ENCODE results near the gene PRDM16. TPM values are rescaled to one million over a fixed set of nuclear protein-coding genes. Genes with fewer than 3 reads are reported as not detected.

The PRDM16 gene
- total RNA-seq, 1 experiment from 2014 or later, result 1.6 TPM

- Mint-ChIP-seq H3K36me3 (no peaks in the 10 kb centered on the region), H3K27me3 (ENCODE audit: low read depth) (no peaks in the 10 kb centered on the region), H3K27ac (no peak overlapping the region), H3K4me3 (no peak overlapping the region), H3K9me3 (no peaks in the 10 kb centered on the region), H3K4me1 (no peaks in the 10 kb centered on the region)
- TF ChIP-seq USF1 (CRISPR knock-in tag; IDR thresholded peaks at IDR 0.05), result no peak
- no peak for TF ChIP-seq ZNF232 (CRISPR knock-in tag; IDR thresholded peaks at IDR 0.05)
- no peak for TF ChIP-seq ATF2 (CRISPR knock-in tag; IDR thresholded peaks at IDR 0.05; ENCODE audit: borderline replicate concordance, low read depth)
- TF ChIP-seq JUN (CRISPR knock-in tag; IDR thresholded peaks at IDR 0.05), result no peak
- no peak for TF ChIP-seq ZNF121 (CRISPR knock-in tag; IDR thresholded peaks at IDR 0.05)
- no peak for TF ChIP-seq ATF6 (CRISPR knock-in tag; IDR thresholded peaks at IDR 0.05)
- no peak for TF ChIP-seq ZNF671 (CRISPR knock-in tag; IDR thresholded peaks at IDR 0.05)
- no peak for TF ChIP-seq ZNF425 (CRISPR knock-in tag; conservative IDR thresholded peaks at IDR 0.05)
- TF ChIP-seq USF2 (CRISPR knock-in tag; IDR thresholded peaks at IDR 0.05), result no peak
- TF ChIP-seq PREB (CRISPR knock-in tag; IDR thresholded peaks at IDR 0.05; ENCODE audit: borderline replicate concordance), result no peak
- no peak for TF ChIP-seq OVOL2 (CRISPR knock-in tag; IDR thresholded peaks at IDR 0.05; ENCODE audit: borderline replicate concordance)
- TF ChIP-seq ZNF396 (CRISPR knock-in tag; IDR thresholded peaks at IDR 0.05; ENCODE audit: borderline replicate concordance), result no peak
- TF ChIP-seq CDX4 (CRISPR knock-in tag; IDR thresholded peaks at IDR 0.05; ENCODE audit: borderline replicate concordance), result no peak
- no peak for TF ChIP-seq GRHL2 (CRISPR knock-in tag; IDR thresholded peaks at IDR 0.05; ENCODE audit: insufficient replicate concordance, severe bottlenecking)
- TF ChIP-seq FOXJ3 (CRISPR knock-in tag; IDR thresholded peaks at IDR 0.05; ENCODE audit: borderline replicate concordance), result no peak
- TF ChIP-seq PRRX2 (CRISPR knock-in tag; IDR thresholded peaks at IDR 0.05), result no peak
- CTCF ChIA-PET, result interaction anchor here (0.6 kb wide), 1 partner anchor 281 kb away, joined by 3 read pairs; no protein-coding TSS in a partner anchor
- ATAC-seq, result no peak
- POLR2A ChIA-PET, result no interaction called here
- DNase-seq (ENCODE audit: low spot score), result no peak
Observed at GRCh38 chr1:3034728-3035562, 34.1 kb upstream of the PRDM16 start.
